ENCODE results near the gene E2F4. TPM values are rescaled to one million over a fixed set of nuclear protein-coding genes. Genes with fewer than 3 reads are reported as not detected.

E2F4 gene
- total and polyA plus RNA-seq, 2 of the 8 experiments (the other 6 are each of a cell fraction or from before 2014, with no cell fraction given) = 79.9 to 157 TPM

- CTCF ChIA-PET (ENCODE audit: partially characterized antibody) = interaction anchor here (0.7 to 5.3 kb wide), 18 partner anchors 8 to 197 kb away, joined by 3 to 38 read pairs (median 3); partner anchors contain the start of gene NOL3
- peak overlapping the region; percentile 80 to 92 for H3K4me2 ChIP-seq (ENCODE audit: insufficient read depth in 1 of 2, low read depth in 2 of 2, low read length in 2 of 2)
- TF ChIP-seq PHF8 (conservative IDR thresholded peaks at IDR 0.05; ENCODE audit: low read depth, low read length) (0 out of 2 replicates have a peak, but pooled peaks have one; percentile 13), TAF7 (optimal IDR thresholded peaks at IDR 0.05; ENCODE audit: borderline replicate concordance, low read depth, low read length) (no peak), SP2 (IDR thresholded peaks at IDR 0.05; ENCODE audit: low read length) (no peak), TEAD4 (IDR thresholded peaks at IDR 0.05; ENCODE audit: low read depth, low read length) (no peak), MAX (IDR thresholded peaks at IDR 0.05) (peak; percentile 93; the same call in 1 of the 2 replicates), CTBP2 (IDR thresholded peaks at IDR 0.05; ENCODE audit: borderline replicate concordance, insufficient read depth, insufficient read length, low read length) (no peak), RNF2 (IDR thresholded peaks at IDR 0.05; ENCODE audit: borderline replicate concordance, low read depth, low read length, missing control alignments, poor library complexity, severe bottlenecking) (no peak), SIN3A (conservative IDR thresholded peaks at IDR 0.05 in 1 of 2, IDR thresholded peaks at IDR 0.05 in 1 of 2; ENCODE audit: low read depth in 1 of 2, low read length in 2 of 2) (no peak), SUZ12 (IDR thresholded peaks at IDR 0.05; ENCODE audit: low read length) (peak; percentile 13; the same call in 1 of the 2 replicates), TCF12 (IDR thresholded peaks at IDR 0.05; ENCODE audit: low read depth, low read length) (no peak)
Observed at GRCh38 chr16:67149276-67150046, 42.5 kb upstream of the E2F4 start.

More at GRCh38 chr16:67149276-67150046, 42.5 kb upstream of the E2F4 start:
- Histone ChIP-seq H2BK15ac (ENCODE audit: low read length) (no peak overlapping the region), H3K9ac (replicated peaks in 1 of 4; ENCODE audit: extremely low read depth in 1 of 4, low read depth in 3 of 4, low read length in 3 of 4) (no peak overlapping the region), H3K4me3 (ENCODE audit: extremely low read depth in 1 of 4, insufficient read depth in 2 of 4, low read depth in 3 of 4, low read length in 4 of 4) (peak overlapping the region; percentile 62 to 75 (median 72); a peak in 5 of 8 replicates), H2BK5ac (ENCODE audit: low read depth, low read length) (no peak overlapping the region; the same call in 1 of the 2 replicates), H4K5ac (ENCODE audit: insufficient read length, low read depth, low read length) (no peak overlapping the region), H3K79me1 (ENCODE audit: low read depth, low read length) (no peaks in the 10 kb centered on the region), H4K91ac (replicated peaks; ENCODE audit: insufficient read length, low read length) (no peak overlapping the region), H3K9me3 (ENCODE audit: insufficient read depth in 2 of 2, low read depth in 1 of 2, low read length in 1 of 2) (no peaks in the 10 kb centered on the region; a peak in 1 of 4 replicates), H3K56ac (replicated peaks; ENCODE audit: insufficient read length, low read depth, low read length) (no peak overlapping the region), H3K18ac (ENCODE audit: extremely low read depth, low read length) (peak overlapping the region; percentile 75), H3K79me2 (ENCODE audit: control insufficient read depth in 1 of 2, insufficient read depth in 2 of 2, low read length in 2 of 2) (no peaks in the 10 kb centered on the region), H3K36me3 (ENCODE audit: control insufficient read depth in 2 of 4, insufficient read depth in 4 of 4, low read length in 3 of 4) (peaks cover 11 to 23% (median 17%) of the 10 kb centered on the region in 4 experiments; a peak in 6 of 8 replicates), H2BK120ac (replicated peaks; ENCODE audit: low read depth, low read length) (no peak overlapping the region), H4K20me1 (replicated peaks in 1 of 2; ENCODE audit: control insufficient read depth in 1 of 2, insufficient read depth in 2 of 2, low read length in 2 of 2) (peaks cover 3 to 23% of the 10 kb centered on the region in 2 experiments), H3K4ac (replicated peaks; ENCODE audit: insufficient read length, low read depth, low read length) (no peak overlapping the region), H3K27me3 (replicated peaks in 1 of 4; ENCODE audit: control insufficient read depth in 3 of 4, extremely low read depth in 1 of 4, insufficient read depth in 3 of 4, low read length in 3 of 4) (peaks cover 19 to 41% (median 34%) of the 10 kb centered on the region in 4 experiments), H4K8ac (ENCODE audit: extremely low read depth, insufficient read depth, low read length) (no peak overlapping the region; the same call in 1 of the 2 replicates), H2AK5ac (ENCODE audit: low read depth, low read length) (no peak overlapping the region), H2BK12ac (ENCODE audit: low read depth, low read length) (no peak overlapping the region), H3K23me2 (ENCODE audit: low read depth, low read length) (peaks cover 13% of the 10 kb centered on the region; the same call in 1 of the 2 replicates), H3K14ac (ENCODE audit: insufficient read length) (no peak overlapping the region), H2BK20ac (ENCODE audit: low read length) (no peak overlapping the region), H2AFZ (ENCODE audit: low read length) (0 out of 2 replicates have a peak overlapping the region, but pooled peaks have one; percentile 28), H3K4me1 (replicated peaks in 1 of 4; ENCODE audit: control insufficient read depth in 3 of 4, insufficient read depth in 4 of 4, low read length in 3 of 4) (peaks cover 0 to 11% (median 8%) of the 10 kb centered on the region in 4 experiments; a peak in 5 of 7 replicates), H3K23ac (ENCODE audit: insufficient read length) (no peak overlapping the region), H3K27ac (ENCODE audit: low read depth, low read length) (no peak overlapping the region)
- 70% methylated on average over 73 of the region's 77 CpGs; no CpG with 5 or more reads in 1 of the 2 experiments for WGBS, 2 experiments (ENCODE audit: extremely low coverage in 1 of 2, insufficient coverage in 1 of 2, insufficient read length in 1 of 2, insufficient replicate concordance in 2 of 2, low coverage in 1 of 2, low lambda C conversion rate in 2 of 2, missing lambda C conversion rate in 1 of 2)
- DNase-seq (ENCODE audit: low read depth in 1 of 2, low spot score in 2 of 2) (peak in 1 of 2 experiments; percentile 64), FAIRE-seq (no peak)
- POLR2A ChIA-PET (ENCODE audit: partially characterized antibody) = interaction anchor here (1.2 to 1.7 kb wide), 7 partner anchors 11 to 119 kb away, joined by 3 to 6 read pairs (median 5); partner anchors contain the start of genes FBXL8, HSF4 and TRADD
